Endometrium (tissue), 2 donors: ENCODE results near the gene HLA-DOB.
A peak's percentile ranks its signal among the peaks of the same experiment; 100 is the strongest.
"Not testable (repeated sequence)": the region's sequence is repeated elsewhere in the genome, so short reads cannot be mapped to it uniquely, and the experiment has no call there.

Experiments
- FAIRE-seq: peaks from 2 replicates; lab custom pipeline; 2012; peaks lifted over from hg19 to GRCh38; lab: Jason Lieb, UNC
- donor health status: control.
- donor health status: control.

Gene HLA-DOB

GRCh38 chr6:32807020-32807580 lies 9.7 kb downstream of the HLA-DOB start:
- FAIRE-seq = no peak

DNA sequence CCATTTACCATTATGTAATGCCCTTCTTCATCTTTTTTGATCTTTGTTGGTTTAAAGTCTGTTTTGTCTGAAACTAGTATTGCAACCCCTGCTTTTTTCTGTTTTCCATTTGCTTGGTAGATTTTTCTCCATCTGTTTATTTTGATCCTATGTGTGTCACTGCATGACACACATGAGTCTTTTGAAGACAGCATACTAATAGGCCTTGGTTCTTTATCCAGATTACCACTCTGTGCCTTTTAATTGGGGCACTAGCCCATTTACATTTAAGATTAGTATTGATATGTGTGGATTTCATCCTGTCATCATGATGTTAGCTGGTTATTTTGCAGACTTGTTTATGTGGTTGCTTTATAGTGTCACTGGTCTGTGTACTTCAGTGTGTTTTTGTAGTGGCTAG lies 11.4 kb downstream of the HLA-DOB start:
- not testable (repeated sequence) for FAIRE-seq

DNA sequence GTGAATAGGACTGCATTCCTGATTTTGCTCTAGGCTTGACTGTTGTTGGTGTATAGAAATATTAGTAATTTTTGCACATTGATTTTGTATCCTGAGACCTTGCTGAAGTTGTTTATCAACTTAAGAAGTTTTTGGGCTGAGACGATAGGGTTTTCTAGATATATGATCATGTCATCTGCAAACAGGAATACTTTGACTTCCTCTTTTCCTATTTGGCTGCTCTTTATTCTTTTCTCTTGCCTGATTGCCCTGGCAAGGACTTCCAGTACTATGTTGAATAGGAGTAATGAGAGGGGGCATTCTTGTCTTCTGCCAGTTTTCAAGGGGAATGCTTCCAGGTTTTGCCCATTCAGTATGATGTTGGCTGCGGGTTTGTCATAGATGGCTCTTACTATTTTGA lies 13.4 kb downstream of the HLA-DOB start:
- FAIRE-seq = no peak

- FAIRE-seq = no peak
These were observed 17.1 kb downstream of the HLA-DOB start for GRCh38 chr6:32799740-32800139.

DNA sequence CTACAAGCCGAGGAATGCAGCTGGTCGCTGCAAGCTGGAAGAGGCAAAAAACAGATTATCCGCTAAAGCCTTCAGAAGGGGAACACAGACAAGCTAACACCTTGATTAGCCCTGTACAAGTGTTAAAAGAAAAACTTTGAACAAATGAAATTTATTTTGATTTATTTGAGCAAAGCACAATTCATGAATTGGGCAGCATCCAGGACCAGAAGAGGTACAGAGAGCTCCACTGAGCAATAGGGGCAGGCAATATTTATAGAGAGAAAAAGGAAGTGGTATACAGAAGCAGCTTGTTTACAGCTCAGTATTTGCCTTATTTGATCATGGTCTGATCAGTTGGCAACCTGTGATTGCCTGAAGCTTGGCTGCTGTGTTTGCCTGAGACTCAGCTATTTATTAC lies 17.6 kb downstream of the HLA-DOB start:
- no peak for FAIRE-seq

- peak; percentile 92 for FAIRE-seq
These were observed 19.7 kb downstream of the HLA-DOB start for GRCh38 chr6:32796848-32797776.

DNA sequence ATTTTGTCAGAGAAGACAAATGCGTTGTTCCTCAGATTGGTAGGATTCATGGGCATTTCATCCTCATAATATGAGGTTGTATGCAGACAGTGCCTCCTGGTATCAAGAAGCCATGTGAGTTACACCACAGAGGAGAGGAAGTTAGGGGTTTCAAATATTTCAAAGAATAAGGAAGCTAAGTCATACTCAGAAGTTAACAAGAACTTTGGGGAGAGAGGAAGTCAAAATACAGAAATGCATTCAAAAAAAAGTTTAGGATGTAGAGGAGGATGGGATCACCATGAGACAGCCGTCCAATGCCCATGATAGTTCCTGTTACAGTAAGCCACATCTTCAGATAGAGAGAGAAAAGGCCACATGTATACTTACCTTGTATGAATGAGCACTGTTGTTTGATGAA lies 22.3 kb downstream of the HLA-DOB start:
- FAIRE-seq = no peak

DNA sequence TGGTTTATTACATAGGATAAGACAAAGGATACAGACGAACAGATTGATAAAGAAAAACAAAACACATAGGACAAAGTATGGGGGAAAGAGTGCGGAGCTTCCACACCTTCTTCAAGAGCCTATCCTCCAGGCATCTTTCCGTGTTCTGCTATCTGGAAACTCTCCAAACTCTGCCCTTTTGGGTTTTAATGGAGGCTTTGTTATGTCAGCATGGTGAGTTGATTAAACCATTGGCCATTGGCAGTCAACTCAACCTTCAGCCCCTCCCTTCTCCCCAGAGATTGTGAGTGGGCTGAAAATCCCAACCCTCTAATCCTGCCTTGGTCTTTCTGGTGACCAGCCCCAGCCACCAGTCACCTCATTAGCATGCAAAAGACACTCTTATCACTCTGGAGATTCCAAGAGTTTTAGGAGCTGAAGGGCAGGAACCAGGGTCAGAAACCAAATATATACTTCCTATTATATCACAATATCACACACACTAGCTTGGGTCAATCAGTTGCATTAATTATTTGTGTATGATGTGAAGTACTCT lies 23.8 kb downstream of the HLA-DOB start:
- FAIRE-seq = no peak

DNA sequence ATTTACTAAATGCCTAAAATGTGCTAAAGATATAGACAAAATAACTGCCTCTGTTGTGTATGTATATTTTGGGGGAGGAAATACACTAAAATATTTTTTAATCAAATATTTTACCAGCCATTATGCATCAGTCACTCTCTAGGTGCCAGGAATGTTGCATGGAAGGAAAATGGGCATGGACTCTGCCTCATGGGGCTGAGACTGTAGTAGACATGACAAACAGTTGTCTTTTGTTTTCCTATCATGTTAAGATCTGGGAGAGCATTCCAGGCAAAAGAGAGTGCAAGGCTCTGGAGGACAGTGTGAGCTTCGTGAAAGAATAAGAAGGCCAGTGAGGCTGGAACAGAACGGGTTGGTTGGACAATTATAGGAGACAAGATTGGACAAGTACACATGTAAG lies 26.5 kb downstream of the HLA-DOB start:
- FAIRE-seq = no peak

GRCh38 chr6:32785781-32786533 lies 30.8 kb downstream of the HLA-DOB start:
- no peak for FAIRE-seq

GRCh38 chr6:32782923-32783322 lies 33.9 kb downstream of the HLA-DOB start:
- FAIRE-seq = not testable (repeated sequence)

DNA sequence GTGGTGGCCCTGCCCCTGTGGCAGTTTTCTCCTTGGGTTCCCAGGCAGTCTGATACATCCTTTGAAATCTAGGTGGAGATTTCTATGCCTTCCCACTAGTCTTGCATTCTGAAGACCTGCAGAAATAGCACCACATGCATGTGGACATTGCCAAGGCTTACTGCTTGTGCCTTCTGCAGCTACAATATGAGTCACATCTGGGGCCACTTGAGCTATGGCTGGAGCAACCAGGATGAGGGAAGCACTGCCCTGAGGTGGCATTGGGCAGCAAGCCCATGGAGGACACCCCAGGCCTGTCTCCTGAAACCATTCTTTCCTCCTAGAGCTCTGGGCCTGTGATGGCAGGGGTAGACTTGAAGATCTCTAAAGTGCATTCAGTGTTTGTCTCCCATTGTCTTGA lies 37.8 kb downstream of the HLA-DOB start:
- no peak for FAIRE-seq

DNA sequence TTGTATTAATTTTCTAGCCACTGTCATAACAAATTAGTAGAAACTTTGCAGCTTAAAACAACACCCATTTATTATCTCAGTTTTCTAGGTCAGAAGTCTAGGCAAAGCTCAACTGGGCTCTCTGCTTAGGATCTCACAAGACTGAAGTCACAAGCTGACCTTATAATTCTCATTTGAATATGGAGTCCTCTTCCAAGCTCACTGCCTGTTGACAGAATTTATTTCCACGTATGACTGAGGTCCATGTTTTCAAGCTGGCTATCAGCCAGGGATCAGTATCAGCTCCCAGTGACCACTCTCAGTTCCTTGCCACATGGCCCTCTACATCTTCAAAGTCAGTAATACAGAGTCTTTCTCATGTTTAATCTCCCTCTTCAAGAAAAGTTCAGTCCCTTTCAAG lies 41.7 kb downstream of the HLA-DOB start:
- no peak for FAIRE-seq

GRCh38 chr6:32774426-32774825 lies 42.4 kb downstream of the HLA-DOB start:
- no peak for FAIRE-seq

DNA sequence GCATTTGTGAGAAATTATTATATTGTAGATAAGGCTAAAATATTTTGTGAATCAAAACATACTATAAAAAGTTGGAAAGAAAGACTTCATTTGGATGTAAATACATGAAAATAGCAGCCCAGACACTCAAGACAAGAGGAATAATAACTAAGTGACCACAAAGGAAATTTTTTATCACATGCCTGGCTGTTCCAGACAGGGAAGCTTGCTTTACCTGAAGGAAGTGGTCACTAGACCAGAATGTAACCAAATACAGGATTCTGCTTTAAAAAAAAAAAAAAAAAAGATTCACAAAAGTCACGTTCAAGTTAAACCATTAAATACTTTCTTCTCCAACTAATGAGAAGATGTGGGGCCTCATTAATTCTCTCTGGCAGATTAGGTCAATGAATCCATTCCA lies 44.1 kb downstream of the HLA-DOB start:
- no peak for FAIRE-seq

- no peak for FAIRE-seq
These were observed 52.8 kb downstream of the HLA-DOB start for GRCh38 chr6:32764048-32764447.

DNA sequence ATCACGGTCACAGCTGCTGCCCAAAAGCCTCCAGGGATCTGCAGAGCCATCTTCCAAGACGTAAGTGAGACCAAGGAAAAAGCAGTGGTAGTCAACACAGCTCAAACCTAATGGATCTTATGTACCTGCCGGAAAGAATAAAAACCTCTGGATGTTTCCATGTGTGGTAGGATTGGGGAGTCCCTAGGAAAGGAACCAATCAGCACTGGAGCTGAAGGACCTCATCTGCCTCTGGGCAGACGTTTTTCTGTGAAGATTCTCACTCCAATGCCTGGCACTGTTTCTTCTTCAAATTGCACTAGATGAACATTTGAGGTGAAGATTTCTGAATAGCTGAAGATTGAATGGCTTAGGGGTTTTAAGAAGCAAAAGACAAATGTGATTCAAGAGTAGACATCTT lies 53.4 kb downstream of the HLA-DOB start, which contains the start of gene HLA-DQB2:
Gene HLA-DQB2, minus strand, starts transcription at position 112 of the 400 bp plus-strand sequence. Its CDS starts 62 bp downstream, at position 50.
- FAIRE-seq = no peak
